Transverse colon (tissue), 4 donors: ENCODE results near the gene NPRL2. TPM values are rescaled to one million over a fixed set of nuclear protein-coding genes. Genes with fewer than 3 reads are reported as not detected.

Experiments used
- DNase-seq: peaks from one replicate; pipeline ENCODE4 v3.0.0-alpha.2; 2019
- H3K27ac ChIP-seq, 4 donors: fragments of 200-600 bp; sonication (generic); 2 replicates each; pipeline ENCODE4 v1.5.1; 2016 to 2018; ENCODE audit warnings: inconsistent platforms in 4 of 4
- H3K27me3 ChIP-seq: fragments of 200-600 bp; sonication (generic); 2 replicates; pipeline ENCODE4 v1.5.1; 2017; ENCODE audit warnings: inconsistent platforms
- H3K36me3 ChIP-seq, 4 donors: fragments of 200-600 bp; sonication (generic); 2 replicates each; pipeline ENCODE4 v1.5.1; 2017 to 2019; ENCODE audit warnings: inconsistent platforms in 4 of 4
- H3K4me1 ChIP-seq, 4 donors: fragments of 200-600 bp; sonication (generic); 2 replicates each; pipeline ENCODE4 v1.5.1; 2017 to 2020; ENCODE audit warnings: inconsistent platforms in 4 of 4
- H3K4me3 ChIP-seq, 4 donors: fragments of 200-600 bp; sonication (generic); 1 replicate in 1 of 4; 2 replicates in 3 of 4; pipeline versions ENCODE4 v1.5.1 to v1.6.1; 2017 to 2019; ENCODE audit warnings: inconsistent platforms in 4 of 4
- H3K9me3 ChIP-seq, 2 donors: fragments of 200-600 bp; sonication (generic); 2 replicates each; pipeline ENCODE4 v1.5.1; 2017 to 2019; ENCODE audit warnings: inconsistent platforms in 2 of 2
- EP300 ChIP-seq: sonication (generic); formaldehyde crosslinking; IDR thresholded peaks from one replicate; pipeline ENCODE4 v1.6.1; 2017; ENCODE audit warnings: antibody characterized with exemption, low read depth
- POLR2A ChIP-seq: fragments of 450-650 bp; IDR thresholded peaks from one replicate; pipeline ENCODE4 v1.6.1; 2016; ENCODE audit warnings: antibody characterized with exemption, mild to moderate bottlenecking, moderate library complexity
- POLR2AphosphoS5 ChIP-seq, 3 donors: sonication (generic); formaldehyde crosslinking; IDR thresholded peaks; one replicate each; pipeline ENCODE4 v1.6.1; 2016; ENCODE audit warnings: antibody characterized with exemption in 3 of 3
- whole genome bisulfite sequencing, 2 donors: methylation state at CpG; one replicate each; pipeline ENCODE4 v1.1.5; 2018; ENCODE audit warnings: low coverage in 1 of 2; 5-methylcytosine and 5-hydroxymethylcytosine counted together
- in situ Hi-C, 4 donors: fragments of 200-750 bp; cut with MboI; loops; one replicate each; pipeline versions ENCODE4 v1.15.0 to v1.15.1; 2017; ENCODE audit warnings: low sequenced_read_pairs in 3 of 4, low pct_ligation_motif_present in 1 of 4, low pct_unique_long_range_greater_than_20kb in 1 of 4
- intact Hi-C: fragments of 100-400 bp; cut with DNase I; formaldehyde crosslinking; loops from one replicate; pipeline ENCODE4 v1.15.1; 2023; ENCODE audit warnings: low total_unique reads
- total RNA-seq, 4 donors: library from RNA; depleted of rRNA; stranded (reverse); fragments of >200 nt; gene quantifications; one replicate each; pipeline ENCODE4 v1.1.0, GENCODE V29; 2016
- TF ChIP-seq, protein P1 (sequence below), 5 experiments: fragments of 200-600 bp in 3 of 5; fragments of 450-650 bp in 2 of 5; sonication (generic) in 3 of 5; IDR thresholded peaks; 1 replicate in 2 of 5; 2 replicates in 3 of 5; pipeline ENCODE4 v1.5.1; 2016 to 2017; ENCODE audit warnings: antibody characterized with exemption in 5 of 5, inconsistent platforms in 3 of 5, mild to moderate bottlenecking in 2 of 5, moderate library complexity in 1 of 5

Gene NPRL2
- total RNA-seq, 4 donors from 2014 or later = 6.0 to 29.2 (median 13.1) TPM

DNA sequence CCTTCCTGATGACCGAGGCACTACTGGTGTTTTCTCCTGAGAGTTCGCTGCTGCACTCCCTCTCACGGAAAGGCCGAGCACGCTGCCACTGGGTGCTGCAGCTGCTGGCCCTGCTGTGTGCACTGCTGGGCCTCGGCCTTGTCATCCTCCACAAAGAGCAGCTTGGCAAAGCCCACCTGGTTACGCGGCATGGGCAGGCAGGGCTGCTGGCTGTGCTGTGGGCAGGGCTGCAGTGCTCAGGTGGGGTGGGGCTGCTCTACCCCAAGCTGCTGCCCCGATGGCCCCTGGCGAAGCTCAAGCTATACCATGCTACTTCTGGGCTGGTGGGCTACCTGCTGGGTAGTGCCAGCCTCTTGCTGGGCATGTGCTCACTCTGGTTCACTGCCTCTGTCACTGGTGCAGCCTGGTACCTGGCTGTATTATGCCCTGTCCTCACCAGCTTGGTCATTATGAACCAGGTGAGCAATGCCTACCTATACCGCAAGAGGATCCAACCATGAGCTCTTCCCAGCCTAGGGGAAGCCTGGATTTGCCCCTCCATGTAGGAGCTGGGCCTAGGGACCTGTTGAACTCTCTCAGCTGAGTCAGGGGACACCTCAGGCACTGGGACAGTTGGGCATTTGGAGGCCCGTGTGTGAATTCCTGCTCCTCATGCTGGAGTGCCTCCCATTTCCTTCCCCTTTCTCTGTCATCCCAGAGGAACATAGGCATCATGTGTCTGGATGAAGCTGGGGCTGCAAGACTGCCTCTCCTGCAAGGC, 2.9 kb upstream of the NPRL2 start:
- Histone ChIP-seq H3K36me3 (peaks cover 0 to 15% (median 6%) of the 10 kb centered on the region in 4 donors), H3K4me1 (peaks cover 46 to 57% (median 52%) of the 10 kb centered on the region in 4 donors), H3K9me3 (no peaks in the 10 kb centered on the region), H3K27ac (peak overlapping the region in 2 of 4 donors; percentile 37 to 39), H3K27me3 (no peaks in the 10 kb centered on the region), H3K4me3 (no peak overlapping the region)
- no peak for TF ChIP-seq EP300
- peak in 1 of 3 donors; percentile 13 for TF ChIP-seq POLR2AphosphoS5 (IDR thresholded peaks at IDR 0.05)
- no peak for TF ChIP-seq POLR2A
- TF ChIP-seq, protein P1, sequence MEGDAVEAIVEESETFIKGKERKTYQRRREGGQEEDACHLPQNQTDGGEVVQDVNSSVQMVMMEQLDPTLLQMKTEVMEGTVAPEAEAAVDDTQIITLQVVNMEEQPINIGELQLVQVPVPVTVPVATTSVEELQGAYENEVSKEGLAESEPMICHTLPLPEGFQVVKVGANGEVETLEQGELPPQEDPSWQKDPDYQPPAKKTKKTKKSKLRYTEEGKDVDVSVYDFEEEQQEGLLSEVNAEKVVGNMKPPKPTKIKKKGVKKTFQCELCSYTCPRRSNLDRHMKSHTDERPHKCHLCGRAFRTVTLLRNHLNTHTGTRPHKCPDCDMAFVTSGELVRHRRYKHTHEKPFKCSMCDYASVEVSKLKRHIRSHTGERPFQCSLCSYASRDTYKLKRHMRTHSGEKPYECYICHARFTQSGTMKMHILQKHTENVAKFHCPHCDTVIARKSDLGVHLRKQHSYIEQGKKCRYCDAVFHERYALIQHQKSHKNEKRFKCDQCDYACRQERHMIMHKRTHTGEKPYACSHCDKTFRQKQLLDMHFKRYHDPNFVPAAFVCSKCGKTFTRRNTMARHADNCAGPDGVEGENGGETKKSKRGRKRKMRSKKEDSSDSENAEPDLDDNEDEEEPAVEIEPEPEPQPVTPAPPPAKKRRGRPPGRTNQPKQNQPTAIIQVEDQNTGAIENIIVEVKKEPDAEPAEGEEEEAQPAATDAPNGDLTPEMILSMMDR (IDR thresholded peaks at IDR 0.05) = no peak
- no peak for DNase-seq
- 83% methylated on average over 10 of the region's 12 CpGs; no CpG with 5 or more reads in 1 of the 2 donors for WGBS, 2 donors
- intact Hi-C loops (no loop called here), in situ Hi-C loops (loop anchor here in 1 of 4 donors (25.0 kb wide), 1 partner anchor 209 kb away; the partner anchor contains the start of genes C3orf18 and HEMK1)

- in situ Hi-C loops (loop anchor here in 1 of 4 donors (25.0 kb wide), 1 partner anchor 210 kb away; the partner anchor contains the start of genes C3orf18 and HEMK1), intact Hi-C loops (no loop called here)
- DNase-seq = no peak
- WGBS, 2 donors = 22 to 25% methylated on average over 2 of the region's 2 CpGs
- Histone ChIP-seq H3K4me3 (no peak overlapping the region), H3K36me3 (peaks cover 0 to 15% (median 6%) of the 10 kb centered on the region in 4 donors), H3K4me1 (peaks cover 40 to 51% (median 46%) of the 10 kb centered on the region in 4 donors), H3K27me3 (no peaks in the 10 kb centered on the region), H3K9me3 (no peaks in the 10 kb centered on the region), H3K27ac (peak overlapping the region in 2 of 4 donors; percentile 37 to 39)
- TF ChIP-seq, protein P1 (IDR thresholded peaks at IDR 0.05) = peak in 1 of 5 experiments; percentile 8
- TF ChIP-seq EP300 (no peak), POLR2AphosphoS5 (IDR thresholded peaks at IDR 0.05) (no peak)
These were observed 2.2 kb upstream of the NPRL2 start for GRCh38 chr3:50352781-50353180.

- in situ Hi-C loops = loop anchor here in 1 of 4 donors (25.0 kb wide), 1 partner anchor 211 kb away; the partner anchor contains the start of genes C3orf18 and HEMK1
- no peak for DNase-seq
- no peaks in the 10 kb centered on the region for H3K9me3 ChIP-seq
- H3K27me3 ChIP-seq = no peaks in the 10 kb centered on the region
- peaks cover 0 to 15% (median 6%) of the 10 kb centered on the region in 4 donors for H3K36me3 ChIP-seq
- intact Hi-C loops = no loop called here
- peak overlapping the region; percentile 86 to 95 (median 92) for H3K27ac ChIP-seq
- TF ChIP-seq, protein P1 (IDR thresholded peaks at IDR 0.05) = no peak
- TF ChIP-seq POLR2AphosphoS5 (IDR thresholded peaks at IDR 0.05) (no peak), POLR2A (no peak), EP300 (no peak)
- WGBS, 2 donors = 63% methylated on average over 11 of the region's 11 CpGs; no CpG with 5 or more reads in 1 of the 2 donors
- H3K4me3 ChIP-seq = peak overlapping the region; percentile 51 to 73 (median 66)
- peaks cover 26 to 39% (median 31%) of the 10 kb centered on the region in 4 donors for H3K4me1 ChIP-seq
These were observed 735 bp upstream of the NPRL2 start for GRCh38 chr3:50351323-50351697.

DNA sequence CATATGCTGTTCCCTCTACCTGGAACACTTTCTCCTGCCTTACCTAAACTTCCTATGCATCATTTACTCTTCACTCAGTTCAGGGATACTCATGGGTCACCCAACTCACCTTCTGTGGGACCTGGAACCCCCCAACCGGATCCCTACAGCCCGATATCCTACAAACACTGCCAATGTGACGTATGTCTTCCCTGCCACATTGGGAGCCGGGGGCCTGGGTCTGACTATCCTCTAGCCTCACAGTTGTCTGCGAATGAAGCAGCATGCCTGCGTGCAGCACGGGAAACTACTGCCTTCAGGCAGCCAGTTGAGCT, 405 bp downstream of the NPRL2 start:
- peaks cover 25 to 41% (median 33%) of the 10 kb centered on the region in 4 donors for H3K4me1 ChIP-seq
- in situ Hi-C loops = loop anchor here in 1 of 4 donors (25.0 kb wide), 1 partner anchor 212 kb away; the partner anchor contains the start of genes C3orf18 and HEMK1
- WGBS, 2 donors = 11 to 40% methylated on average over 1 to 7 of the region's 7 CpGs

More for the DNA sequence above, 405 bp downstream of the NPRL2 start:
- H3K27ac ChIP-seq = peak overlapping the region; percentile 86 to 95 (median 92)
- DNase-seq = no peak
- no peaks in the 10 kb centered on the region for H3K9me3 ChIP-seq
- intact Hi-C loops = no loop called here
- H3K27me3 ChIP-seq = no peaks in the 10 kb centered on the region
- peaks cover 0 to 14% (median 5%) of the 10 kb centered on the region in 4 donors for H3K36me3 ChIP-seq
- peak overlapping the region; percentile 43 to 67 (median 58) for H3K4me3 ChIP-seq
- TF ChIP-seq POLR2AphosphoS5 (IDR thresholded peaks at IDR 0.05) (no peak), POLR2A (no peak)
